Measurements from ENCODE around the gene CC2D2B. TPM values are rescaled to one million over a fixed set of nuclear protein-coding genes. Genes with fewer than 3 reads are reported as not detected.

Gene CC2D2B
- total and polyA plus RNA-seq, 2 of the 8 experiments (the other 6 are each of a cell fraction or from before 2014, with no cell fraction given): 0.09 to 0.71 TPM

DNA sequence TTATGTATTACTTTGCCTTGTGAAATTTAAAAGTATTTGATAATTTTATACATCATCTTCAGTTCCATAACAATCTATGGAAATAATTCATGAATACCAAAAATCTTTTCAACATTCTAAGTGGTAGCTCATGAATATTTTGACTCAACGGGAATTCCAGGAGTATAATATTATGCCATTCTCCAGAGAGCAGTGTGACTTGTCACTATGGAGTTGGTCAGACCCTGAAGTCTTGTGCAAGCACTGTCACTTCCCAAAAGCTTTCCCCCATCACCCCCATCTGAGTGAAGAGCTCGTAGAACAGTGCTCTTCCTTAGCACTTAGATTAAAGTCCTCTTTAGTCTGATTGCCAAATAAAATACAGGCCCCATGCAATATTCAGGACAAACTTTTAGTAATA is 106.2 kb downstream of the CC2D2B start (continued):
- no peak for TF ChIP-seq BACH1 (IDR thresholded peaks at IDR 0.05; ENCODE audit: low read length)

Data from H1 (cell line).